ENCODE results near the gene P2RX4. TPM values are rescaled to one million over a fixed set of nuclear protein-coding genes. Genes with fewer than 3 reads are reported as not detected.

Gene P2RX4
- total RNA-seq, 1 experiment from 2014 or later: 8.1 TPM

- no CpG with 5 or more reads among the region's 2 CpGs for WGBS (ENCODE audit: extremely low coverage, insufficient read length, low lambda C conversion rate)
- Histone ChIP-seq H4K5ac (ENCODE audit: insufficient read length, low read depth, low read length) (no peak overlapping the region), H2BK120ac (ENCODE audit: low read depth, low read length, poor library complexity, severe bottlenecking) (no peak overlapping the region), H4K8ac (replicated peaks; ENCODE audit: insufficient read length, low read depth, low read length) (no peak overlapping the region), H4K91ac (ENCODE audit: insufficient read length, low read depth, low read length) (no peak overlapping the region), H3T11ph (ENCODE audit: low read length) (no peak overlapping the region), H2AK5ac (ENCODE audit: insufficient read length, low read length) (no peak overlapping the region), H3K79me1 (ENCODE audit: insufficient read depth, low read depth, low read length, poor library complexity, severe bottlenecking) (no peaks in the 10 kb centered on the region), H3K4me1 (ENCODE audit: insufficient read depth, low read length) (no peaks in the 10 kb centered on the region), H3K79me2 (ENCODE audit: insufficient read depth, low read length) (no peaks in the 10 kb centered on the region), H3K23me2 (ENCODE audit: insufficient read length, low read depth, low read length, poor library complexity, severe bottlenecking) (no peaks in the 10 kb centered on the region), H3K4ac (ENCODE audit: low read depth, low read length) (no peak overlapping the region), H2BK5ac (ENCODE audit: insufficient read length, low read length) (no peak overlapping the region), H3K4me2 (ENCODE audit: insufficient read depth, insufficient read length, low read length) (no peak overlapping the region), H3K56ac (ENCODE audit: insufficient read length, low read depth, low read length) (no peak overlapping the region), H2BK20ac (ENCODE audit: low read depth, low read length, poor library complexity, severe bottlenecking) (no peak overlapping the region), H3K27ac (ENCODE audit: insufficient read length, low read depth, low read length) (no peak overlapping the region), H3K14ac (ENCODE audit: insufficient read depth, low read length) (no peak overlapping the region), H3K23ac (ENCODE audit: insufficient read length, low read depth, low read length) (no peak overlapping the region), H3K9ac (ENCODE audit: extremely low read depth, insufficient read length, low read length) (no peak overlapping the region), H4K20me1 (ENCODE audit: control insufficient read depth, insufficient read depth, insufficient read length) (no peaks in the 10 kb centered on the region), H3K18ac (ENCODE audit: insufficient read length, low read depth, low read length) (no peak overlapping the region), H2BK12ac (ENCODE audit: insufficient read length, low read depth, low read length) (no peak overlapping the region), H3K27me3 (ENCODE audit: insufficient read depth, low read length) (no peaks in the 10 kb centered on the region), H2AFZ (ENCODE audit: low read length) (no peak overlapping the region), H3K9me3 (ENCODE audit: control insufficient read depth, low read depth, low read length) (no peaks in the 10 kb centered on the region), H2BK15ac (ENCODE audit: low read depth, low read length) (no peak overlapping the region)
- Mint-ChIP-seq H3K27me3 (ENCODE audit: low read depth) (no peaks in the 10 kb centered on the region; the same call in 1 of the 2 replicates), H3K9me3 (no peaks in the 10 kb centered on the region), H3K36me3 (ENCODE audit: insufficient read depth in 1 of 3, low read depth in 3 of 3) (no peaks in the 10 kb centered on the region), H3K4me1 (peaks cover 3 to 4% of the 10 kb centered on the region in 2 experiments; a peak in 2 of 4 replicates), H3K4me3 (no peak overlapping the region), H3K27ac (no peak overlapping the region)
- DNase-seq: no peak
- TF ChIP-seq, protein P1, sequence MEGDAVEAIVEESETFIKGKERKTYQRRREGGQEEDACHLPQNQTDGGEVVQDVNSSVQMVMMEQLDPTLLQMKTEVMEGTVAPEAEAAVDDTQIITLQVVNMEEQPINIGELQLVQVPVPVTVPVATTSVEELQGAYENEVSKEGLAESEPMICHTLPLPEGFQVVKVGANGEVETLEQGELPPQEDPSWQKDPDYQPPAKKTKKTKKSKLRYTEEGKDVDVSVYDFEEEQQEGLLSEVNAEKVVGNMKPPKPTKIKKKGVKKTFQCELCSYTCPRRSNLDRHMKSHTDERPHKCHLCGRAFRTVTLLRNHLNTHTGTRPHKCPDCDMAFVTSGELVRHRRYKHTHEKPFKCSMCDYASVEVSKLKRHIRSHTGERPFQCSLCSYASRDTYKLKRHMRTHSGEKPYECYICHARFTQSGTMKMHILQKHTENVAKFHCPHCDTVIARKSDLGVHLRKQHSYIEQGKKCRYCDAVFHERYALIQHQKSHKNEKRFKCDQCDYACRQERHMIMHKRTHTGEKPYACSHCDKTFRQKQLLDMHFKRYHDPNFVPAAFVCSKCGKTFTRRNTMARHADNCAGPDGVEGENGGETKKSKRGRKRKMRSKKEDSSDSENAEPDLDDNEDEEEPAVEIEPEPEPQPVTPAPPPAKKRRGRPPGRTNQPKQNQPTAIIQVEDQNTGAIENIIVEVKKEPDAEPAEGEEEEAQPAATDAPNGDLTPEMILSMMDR (conservative IDR thresholded peaks at IDR 0.05): no peak
These were observed 21.7 kb upstream of the P2RX4 start for GRCh38 chr12:121188227-121188626.

Measured in H9 (cell line).